C4-2B (cell line): ENCODE results near the gene TEKTIP1.
"Not testable (repeated sequence)": the region's sequence is repeated elsewhere in the genome, so short reads cannot be mapped to it uniquely, and the experiment has no call there.

Source experiments
- CTCF ChIP-seq: fragments of 450-650 bp; conservative IDR thresholded peaks from 2 replicates; pipeline ENCODE4 v1.5.1; 2017; ENCODE audit warnings: mild to moderate bottlenecking
- ZFX ChIP-seq: fragments of 450-650 bp; IDR thresholded peaks from 2 replicates; pipeline ENCODE4 v1.6.1; 2017

- not testable (repeated sequence) for TF ChIP-seq CTCF, ZFX
Observed at GRCh38 chr19:3570042-3570441, 31.1 kb downstream of the TEKTIP1 start.
